Spinal cord (tissue), 10 donors: ENCODE measurements around the gene DRAM2. TPM values are rescaled to one million over a fixed set of nuclear protein-coding genes. Genes with fewer than 3 reads are reported as not detected.
A peak's percentile ranks its signal among the peaks of the same experiment; 100 is the strongest.

Experiments used
- DNase-seq, 6 donors: peaks; one replicate each; pipeline versions ENCODE4 v3.0.0 to v3.0.0-alpha.2; 2013 to 2015; ENCODE audit warnings: low spot score in 6 of 6, low read depth in 4 of 6
- H3K27ac ChIP-seq: one replicate; pipeline ENCODE4 v1.5.1; 2013; ENCODE audit warnings: low read depth, low read length, control low read depth
- H3K27me3 ChIP-seq: one replicate; pipeline ENCODE4 v1.6.1; 2013; ENCODE audit warnings: low read length; ENCODE audit not compliant: control insufficient read depth, insufficient read depth
- H3K36me3 ChIP-seq: one replicate; pipeline ENCODE4 v1.6.1; 2013; ENCODE audit warnings: low read length; ENCODE audit not compliant: control insufficient read depth, insufficient read depth
- H3K4me1 ChIP-seq: one replicate; pipeline ENCODE4 v1.6.1; 2013; ENCODE audit warnings: low read length; ENCODE audit not compliant: control insufficient read depth, insufficient read depth
- H3K4me3 ChIP-seq: one replicate; pipeline ENCODE4 v1.5.1; 2013; ENCODE audit warnings: low read depth, low read length, control low read depth
- H3K9me3 ChIP-seq: one replicate; pipeline ENCODE4 v1.6.1; 2013; ENCODE audit warnings: low read length; ENCODE audit not compliant: control insufficient read depth, insufficient read depth
- WGBS: methylation state at CpG from one replicate; pipeline ENCODE4 v1.1.5; 2013; ENCODE audit warnings: missing lambda C conversion rate; ENCODE audit not compliant: insufficient coverage; 5-methylcytosine and 5-hydroxymethylcytosine counted together
- polyA plus RNA-seq, 2 donors: library from polyadenylated mRNA; unstranded; fragments of 120-200 nt; gene quantifications; one replicate each; pipeline ENCODE4 v1.2.1, GENCODE V29; 2013; ENCODE audit not compliant: insufficient read length in 2 of 2
- total RNA-seq, 2 donors: library from RNA; depleted of rRNA in 1 of 2; stranded (reverse); fragments of 120-200 nt in 1 of 2; fragments of >200 nt in 1 of 2; gene quantifications; one replicate each; pipeline versions ENCODE4 v1.2.3 to v1.2.4, GENCODE V29; 2013 to 2014
- donor health status: healthy.

DRAM2 gene
- total and polyA plus RNA-seq, 4 donors, result 40.2 to 70.2 (median 45.6) TPM

- WGBS, result 92% methylated on average over 2 of the region's 2 CpGs
- no peak overlapping the region for H3K27ac ChIP-seq
- peaks cover 8% of the 10 kb centered on the region for H3K36me3 ChIP-seq
- no peaks in the 10 kb centered on the region for H3K9me3 ChIP-seq
- H3K4me1 ChIP-seq, result no peaks in the 10 kb centered on the region
- H3K4me3 ChIP-seq, result no peak overlapping the region
- DNase-seq, result no peak
- H3K27me3 ChIP-seq, result no peaks in the 10 kb centered on the region
Measured at GRCh38 chr1:111164151-111164550, 24.3 kb upstream of the DRAM2 start.

- no peak for DNase-seq
- H3K4me3 ChIP-seq, result no peak overlapping the region
- no CpG with 5 or more reads among the region's 4 CpGs for WGBS
- no peaks in the 10 kb centered on the region for H3K4me1 ChIP-seq
- H3K9me3 ChIP-seq, result no peaks in the 10 kb centered on the region
- no peaks in the 10 kb centered on the region for H3K27me3 ChIP-seq
- peaks cover 7% of the 10 kb centered on the region for H3K36me3 ChIP-seq
- no peak overlapping the region for H3K27ac ChIP-seq
Measured at GRCh38 chr1:111163363-111163762, 23.5 kb upstream of the DRAM2 start.

GRCh38 chr1:111162488-111162880 is 22.6 kb upstream of the DRAM2 start:
- no CpG with 5 or more reads among the region's 2 CpGs for WGBS
- Histone ChIP-seq H3K4me1 (no peaks in the 10 kb centered on the region), H3K36me3 (peaks cover 6% of the 10 kb centered on the region), H3K4me3 (no peak overlapping the region), H3K27ac (no peak overlapping the region), H3K9me3 (no peaks in the 10 kb centered on the region), H3K27me3 (no peaks in the 10 kb centered on the region)
- peak in 2 of 6 donors; percentile 2 to 57 for DNase-seq

DNA sequence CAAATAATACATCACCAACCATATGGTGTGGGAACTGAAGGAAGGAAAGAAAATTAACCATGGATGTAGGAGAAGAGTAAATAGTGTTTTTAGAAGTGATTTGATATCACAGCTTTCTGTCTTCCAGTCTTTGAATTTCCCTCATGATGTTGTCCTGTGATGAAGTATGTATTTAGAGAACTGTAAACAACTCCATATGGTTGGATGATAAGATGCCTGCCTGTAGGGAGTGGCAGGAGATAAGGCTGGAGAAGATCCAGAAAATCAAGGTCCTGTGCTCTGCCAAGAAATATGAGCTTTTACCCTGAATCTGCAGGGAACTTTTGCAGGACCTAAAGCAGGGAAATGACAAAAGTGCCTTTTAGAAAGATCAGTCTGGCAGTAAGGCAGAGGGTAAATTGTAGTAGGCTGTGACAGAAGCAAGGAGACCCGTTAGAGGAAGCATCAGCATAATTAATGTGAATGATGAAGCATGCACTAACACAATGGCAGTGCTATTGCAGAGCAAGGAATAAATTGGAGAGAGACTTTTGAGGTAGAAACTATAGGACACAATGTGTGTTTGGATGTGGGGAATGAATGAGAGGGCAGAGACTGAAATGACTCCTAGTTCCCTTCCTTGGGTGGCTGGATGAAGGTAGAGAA is 22.1 kb upstream of the DRAM2 start:
- H3K4me1 ChIP-seq, result no peaks in the 10 kb centered on the region
- no peaks in the 10 kb centered on the region for H3K27me3 ChIP-seq
- H3K36me3 ChIP-seq, result peaks cover 6% of the 10 kb centered on the region
- no peak overlapping the region for H3K27ac ChIP-seq
- peak in 2 of 6 donors; percentile 1 to 78 for DNase-seq
- no peak overlapping the region for H3K4me3 ChIP-seq
- H3K9me3 ChIP-seq, result no peaks in the 10 kb centered on the region
- no CpG with 5 or more reads among the region's 1 CpG for WGBS

GRCh38 chr1:111157431-111157830 is 17.5 kb upstream of the DRAM2 start:
- Histone ChIP-seq H3K27me3 (no peaks in the 10 kb centered on the region), H3K4me1 (no peaks in the 10 kb centered on the region), H3K9me3 (no peaks in the 10 kb centered on the region), H3K27ac (no peak overlapping the region), H3K36me3 (peaks cover 8% of the 10 kb centered on the region), H3K4me3 (no peak overlapping the region)
- no CpG with 5 or more reads among the region's 2 CpGs for WGBS
- no peak for DNase-seq

DNA sequence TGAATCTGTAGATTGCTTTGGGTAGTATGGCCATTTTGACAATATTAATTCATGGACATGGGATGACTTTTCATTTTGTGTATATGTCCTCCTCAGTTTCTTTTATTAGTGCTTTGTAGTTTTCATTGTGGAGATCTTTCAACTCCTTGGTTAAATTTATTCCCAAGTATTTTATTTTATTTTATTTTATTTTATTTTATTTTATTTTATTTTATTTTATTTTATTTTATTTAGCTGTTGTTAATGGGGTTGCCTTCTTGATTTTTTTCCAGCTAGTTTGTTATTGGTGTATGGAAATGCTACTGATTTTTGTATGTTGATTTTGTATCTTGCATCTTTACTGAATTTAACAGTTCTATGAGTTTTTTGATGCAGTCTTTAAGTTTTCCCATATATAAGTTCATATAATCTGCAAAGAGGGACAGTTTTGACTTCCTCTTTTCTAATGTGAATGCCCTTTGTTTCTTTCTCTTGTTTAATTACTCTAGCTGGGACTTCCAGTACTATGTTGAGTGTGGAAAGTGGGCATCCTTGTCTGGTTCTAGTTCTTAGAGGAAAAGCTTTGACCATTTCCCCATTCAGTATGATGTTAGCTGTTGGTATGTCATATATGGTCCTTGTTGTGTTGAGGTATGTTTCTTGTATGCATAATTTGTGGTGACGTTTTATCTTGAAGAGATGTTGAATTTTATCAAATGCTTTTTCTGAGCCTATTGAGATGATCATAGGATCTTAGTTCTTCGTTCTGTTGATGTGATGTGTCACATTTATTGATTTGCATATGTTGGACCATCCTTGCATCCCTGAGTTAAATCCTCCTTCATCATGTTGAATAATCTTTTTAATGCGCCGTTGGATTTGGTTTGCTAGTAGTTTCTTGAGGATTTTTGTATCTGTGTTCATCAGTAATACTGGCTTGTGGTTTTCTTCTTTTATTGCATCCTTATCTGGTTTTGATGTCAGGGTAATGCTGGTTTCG is 14.4 kb upstream of the DRAM2 start:
- H3K36me3 ChIP-seq, result peaks cover 11% of the 10 kb centered on the region
- H3K4me1 ChIP-seq, result no peaks in the 10 kb centered on the region
- H3K27me3 ChIP-seq, result no peaks in the 10 kb centered on the region
- H3K4me3 ChIP-seq, result no peak overlapping the region
- H3K9me3 ChIP-seq, result no peaks in the 10 kb centered on the region
- H3K27ac ChIP-seq, result no peak overlapping the region
- DNase-seq, result no peak
- WGBS, result 100% methylated on average over 1 of the region's 5 CpGs

DNA sequence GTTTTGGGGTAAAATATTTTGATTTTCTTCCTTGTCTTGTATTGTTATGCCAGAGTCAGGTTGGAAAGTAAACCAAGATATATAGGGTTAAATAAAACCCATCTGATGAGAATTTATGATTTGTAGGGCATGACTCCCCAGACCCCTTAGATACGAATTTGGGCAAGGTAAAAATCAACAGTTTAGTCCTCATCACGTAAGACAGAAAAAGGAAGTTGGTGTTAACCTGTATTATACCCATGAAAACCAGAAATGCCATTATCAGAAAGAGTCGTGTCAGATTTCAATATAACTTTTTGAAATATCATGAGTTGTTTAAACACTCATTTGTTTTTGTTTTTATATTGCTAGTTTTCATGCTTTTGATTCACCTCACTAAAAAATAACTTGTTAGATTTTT is 11.9 kb upstream of the DRAM2 start:
- no CpG with 5 or more reads among the region's 3 CpGs for WGBS
- no peaks in the 10 kb centered on the region for H3K27me3 ChIP-seq

GRCh38 chr1:111148376-111148881 is 8.5 kb upstream of the DRAM2 start:
- Histone ChIP-seq H3K4me1 (no peaks in the 10 kb centered on the region), H3K27ac (no peak overlapping the region), H3K9me3 (no peaks in the 10 kb centered on the region), H3K36me3 (peaks cover 19% of the 10 kb centered on the region), H3K4me3 (no peak overlapping the region), H3K27me3 (no peaks in the 10 kb centered on the region)
- DNase-seq, result no peak
- no CpG with 5 or more reads among the region's 2 CpGs for WGBS

More for the DNA sequence above, 11.9 kb upstream of the DRAM2 start:
- Histone ChIP-seq H3K36me3 (peaks cover 16% of the 10 kb centered on the region), H3K4me1 (no peaks in the 10 kb centered on the region), H3K9me3 (no peaks in the 10 kb centered on the region), H3K4me3 (no peak overlapping the region), H3K27ac (no peak overlapping the region)
- DNase-seq, result no peak

DNA sequence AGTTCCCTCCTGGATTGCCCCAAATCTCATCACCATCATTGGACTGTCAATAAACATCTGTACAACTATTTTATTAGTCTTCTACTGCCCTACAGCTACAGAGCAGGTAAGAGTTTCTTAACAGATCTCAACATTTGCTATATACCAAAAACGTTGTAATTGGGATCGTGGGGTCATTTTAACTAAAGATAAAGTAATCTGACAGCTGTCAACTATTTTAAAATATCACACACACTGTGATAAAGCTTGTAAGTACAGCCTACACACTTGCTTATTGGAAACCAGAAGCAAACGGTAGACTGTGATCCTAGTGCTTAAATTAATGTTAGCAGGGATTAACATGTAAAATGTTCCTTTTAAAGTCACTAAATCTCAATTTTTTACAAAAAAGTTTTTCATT is 8.1 kb upstream of the DRAM2 start:
- H3K27me3 ChIP-seq, result no peaks in the 10 kb centered on the region
- H3K4me1 ChIP-seq, result no peaks in the 10 kb centered on the region
- no peaks in the 10 kb centered on the region for H3K9me3 ChIP-seq
- WGBS, result no CpG with 5 or more reads among the region's 3 CpGs
- H3K27ac ChIP-seq, result no peak overlapping the region
- H3K4me3 ChIP-seq, result no peak overlapping the region
- no peak for DNase-seq
- peaks cover 15% of the 10 kb centered on the region for H3K36me3 ChIP-seq
